ENCODE data around the gene JTB. TPM values are rescaled to one million over a fixed set of nuclear protein-coding genes. Genes with fewer than 3 reads are reported as not detected.

JTB gene
- polyA plus RNA-seq, 2 of the 4 experiments (the other 2 are of a cell fraction) = 106 to 162 TPM

Small RNA genes within 50 kb of the gene (small RNA-seq; reads per million reads assigned to genes)
- gene MIR6737 = 0 to 2.3 (median 0) reads per million in 6 experiments

Other genes starting within 250 kb of the JTB start
- 34.1 and 44.0 TPM in 2 replicates for gene INTS3, start 249.6 kb downstream of the JTB start, polyA plus RNA-seq (2011; rRNA removed)
- gene INTS3, start 249.6 kb downstream of the JTB start, polyA plus RNA-seq (2017; fragmentation: RNase III; extraction: RNeasy Plus Mini Kit Qiagen cat#74134 plus additional on column Dnase treatment) = 21.5 to 25.1 TPM (median 23.5 TPM) in 3 replicates
- 1.3 TPM in 2 replicates for gene SLC27A3, start 202.3 kb downstream of the JTB start, polyA plus RNA-seq (2011; rRNA removed)
- gene SLC27A3, start 202.3 kb downstream of the JTB start, polyA plus RNA-seq (2017; fragmentation: RNase III; extraction: RNeasy Plus Mini Kit Qiagen cat#74134 plus additional on column Dnase treatment) = 1.8 to 2.7 TPM (median 2.1 TPM) in 3 replicates
- 4.9 and 11.5 TPM in 2 replicates for gene GATAD2B, start 54.7 kb downstream of the JTB start, polyA plus RNA-seq (2011; rRNA removed)
- gene GATAD2B, start 54.7 kb downstream of the JTB start, polyA plus RNA-seq (2017; fragmentation: RNase III; extraction: RNeasy Plus Mini Kit Qiagen cat#74134 plus additional on column Dnase treatment) = 7.2 to 8.9 TPM (median 8.2 TPM) in 3 replicates
- 18.7 and 24.1 TPM in 2 replicates for gene DENND4B, start 31.0 kb downstream of the JTB start, polyA plus RNA-seq (2011; rRNA removed)
- gene DENND4B, start 31.0 kb downstream of the JTB start, polyA plus RNA-seq (2017; fragmentation: RNase III; extraction: RNeasy Plus Mini Kit Qiagen cat#74134 plus additional on column Dnase treatment) = 37.0 to 44.0 TPM (median 43.3 TPM) in 3 replicates
- gene CRTC2, start 19.1 kb downstream of the JTB start, polyA plus RNA-seq (2011; rRNA removed) = 19.7 and 23.9 TPM in 2 replicates
- 19.1 to 22.3 TPM (median 21.6 TPM) in 3 replicates for gene CRTC2, start 19.1 kb downstream of the JTB start, polyA plus RNA-seq (2017; fragmentation: RNase III; extraction: RNeasy Plus Mini Kit Qiagen cat#74134 plus additional on column Dnase treatment)
- gene SLC39A1, start 14.1 kb downstream of the JTB start, polyA plus RNA-seq (2011; rRNA removed) = 80.6 and 90.8 TPM in 2 replicates
- gene SLC39A1, start 14.1 kb downstream of the JTB start, polyA plus RNA-seq (2017; fragmentation: RNase III; extraction: RNeasy Plus Mini Kit Qiagen cat#74134 plus additional on column Dnase treatment) = 95.6 to 108 TPM (median 104 TPM) in 3 replicates
- 14.3 and 18.0 TPM in 2 replicates for gene CREB3L4, start 9.8 kb downstream of the JTB start, polyA plus RNA-seq (2011; rRNA removed)
- gene CREB3L4, start 9.8 kb downstream of the JTB start, polyA plus RNA-seq (2017; fragmentation: RNase III; extraction: RNeasy Plus Mini Kit Qiagen cat#74134 plus additional on column Dnase treatment) = 6.5 to 11.7 TPM (median 10.1 TPM) in 3 replicates
- 74.7 and 90.9 TPM in 2 replicates for gene RAB13, start 8.7 kb upstream of the JTB start, polyA plus RNA-seq (2011; rRNA removed)
- gene RAB13, start 8.7 kb upstream of the JTB start, polyA plus RNA-seq (2017; fragmentation: RNase III; extraction: RNeasy Plus Mini Kit Qiagen cat#74134 plus additional on column Dnase treatment) = 150 to 162 TPM (median 160 TPM) in 3 replicates
- 4,831 and 9,152 TPM in 2 replicates for gene RPS27, start 13.1 kb upstream of the JTB start, polyA plus RNA-seq (2011; rRNA removed)
- 5,586 to 6,202 TPM (median 5,748 TPM) in 3 replicates for gene RPS27, start 13.1 kb upstream of the JTB start, polyA plus RNA-seq (2017; fragmentation: RNase III; extraction: RNeasy Plus Mini Kit Qiagen cat#74134 plus additional on column Dnase treatment)
- gene NUP210L, start 177.4 kb upstream of the JTB start, polyA plus RNA-seq (2011; rRNA removed) = not detected in 2 replicates
- gene NUP210L, start 177.4 kb upstream of the JTB start, polyA plus RNA-seq (2017; fragmentation: RNase III; extraction: RNeasy Plus Mini Kit Qiagen cat#74134 plus additional on column Dnase treatment) = not detected in 3 replicates
- 300 and 618 TPM in 2 replicates for gene TPM3, start 214.4 kb upstream of the JTB start, polyA plus RNA-seq (2011; rRNA removed)
- 495 to 510 TPM (median 500 TPM) in 3 replicates for gene TPM3, start 214.4 kb upstream of the JTB start, polyA plus RNA-seq (2017; fragmentation: RNase III; extraction: RNeasy Plus Mini Kit Qiagen cat#74134 plus additional on column Dnase treatment)
- not detected in 2 replicates for gene CFAP141, start 228.7 kb upstream of the JTB start, polyA plus RNA-seq (2011; rRNA removed)
- 0.37 TPM in 1 of 3 replicates, not detected in the others for gene CFAP141, start 228.7 kb upstream of the JTB start, polyA plus RNA-seq (2017; fragmentation: RNase III; extraction: RNeasy Plus Mini Kit Qiagen cat#74134 plus additional on column Dnase treatment)
- gene UBAP2L, start 243.3 kb upstream of the JTB start, polyA plus RNA-seq (2011; rRNA removed) = 137 and 169 TPM in 2 replicates
- gene UBAP2L, start 243.3 kb upstream of the JTB start, polyA plus RNA-seq (2017; fragmentation: RNase III; extraction: RNeasy Plus Mini Kit Qiagen cat#74134 plus additional on column Dnase treatment) = 155 to 169 TPM (median 159 TPM) in 3 replicates